SJCRH30 (cell line): ENCODE measurements around the gene CAPN3. TPM values are rescaled to one million over a fixed set of nuclear protein-coding genes. Genes with fewer than 3 reads are reported as not detected.

Experiments
- DNase-seq, 2 experiments: peaks; one replicate each; pipeline ENCODE4 v3.0.0-alpha.2; 2015 to 2020
- H3K27ac ChIP-seq: fragments of 250-450 bp; sonication (Bioruptor Pico); 2 replicates; pipeline ENCODE4 v1.5.1; 2020; ENCODE audit warnings: mild to moderate bottlenecking, moderate library complexity
- H3K27me3 ChIP-seq: fragments of 250-450 bp; sonication (Bioruptor Pico); 2 replicates; pipeline ENCODE4 v1.5.1; 2020; ENCODE audit warnings: mild to moderate bottlenecking, moderate library complexity
- H3K36me3 ChIP-seq: fragments of 250-450 bp; sonication (Bioruptor Pico); 2 replicates; pipeline ENCODE4 v1.5.1; 2020; ENCODE audit warnings: mild to moderate bottlenecking, moderate library complexity
- H3K4me1 ChIP-seq: fragments of 250-450 bp; sonication (Bioruptor Pico); 2 replicates; pipeline ENCODE4 v1.5.1; 2020; ENCODE audit warnings: mild to moderate bottlenecking, moderate library complexity
- H3K4me3 ChIP-seq: fragments of 250-450 bp; sonication (Bioruptor Pico); 2 replicates; pipeline ENCODE4 v1.5.1; 2020; ENCODE audit warnings: mild to moderate bottlenecking, moderate library complexity
- H3K9me3 ChIP-seq: fragments of 250-450 bp; sonication (Bioruptor Pico); replicated peaks from 2 replicates; pipeline ENCODE4 v1.5.1; 2020; ENCODE audit warnings: mild to moderate bottlenecking, moderate library complexity
- total RNA-seq: library from RNA; depleted of rRNA; stranded (reverse); fragments of >200 nt; shearing (Covaris generic); gene quantifications from 2 replicates; pipeline ENCODE4 v1.2.3, GENCODE V29; 2014

CAPN3 gene
- total RNA-seq, 1 experiment from 2014 or later, result 0.59 TPM

GRCh38 chr15:42364529-42364928 lies 5.2 kb downstream of the CAPN3 start:
- no peak overlapping the region for H3K27ac ChIP-seq
- DNase-seq, result peak; percentile 46 to 74

GRCh38 chr15:42365921-42366550 lies 6.7 kb downstream of the CAPN3 start:
- H3K4me3 ChIP-seq, result no peak overlapping the region
- H3K4me1 ChIP-seq, result no peaks in the 10 kb centered on the region
- DNase-seq, result no peak
- no peaks in the 10 kb centered on the region for H3K27me3 ChIP-seq
- no peak overlapping the region for H3K27ac ChIP-seq
- 0 out of 2 replicates have a peak, but pooled peaks cover 12% of the 10 kb centered on the region for H3K9me3 ChIP-seq
- H3K36me3 ChIP-seq, result no peaks in the 10 kb centered on the region

More at GRCh38 chr15:42364529-42364928, 5.2 kb downstream of the CAPN3 start:
- no peaks in the 10 kb centered on the region for H3K36me3 ChIP-seq
- 0 out of 2 replicates have a peak, but pooled peaks cover 12% of the 10 kb centered on the region for H3K9me3 ChIP-seq
- H3K4me1 ChIP-seq, result no peaks in the 10 kb centered on the region
- no peaks in the 10 kb centered on the region for H3K27me3 ChIP-seq
- H3K4me3 ChIP-seq, result no peak overlapping the region

- Histone ChIP-seq H3K27ac (no peak overlapping the region), H3K36me3 (no peaks in the 10 kb centered on the region), H3K4me1 (no peaks in the 10 kb centered on the region), H3K27me3 (no peaks in the 10 kb centered on the region), H3K9me3 (0 out of 2 replicates have a peak, but pooled peaks cover 12% of the 10 kb centered on the region), H3K4me3 (no peak overlapping the region)
- DNase-seq, result no peak
These were observed 7.7 kb downstream of the CAPN3 start for GRCh38 chr15:42367041-42367440.

GRCh38 chr15:42368096-42368495 lies 8.8 kb downstream of the CAPN3 start:
- Histone ChIP-seq H3K36me3 (no peaks in the 10 kb centered on the region), H3K9me3 (0 out of 2 replicates have a peak, but pooled peaks cover 10% of the 10 kb centered on the region)
- DNase-seq, result no peak

GRCh38 chr15:42371096-42371495 lies 11.8 kb downstream of the CAPN3 start:
- Histone ChIP-seq H3K4me3 (no peak overlapping the region), H3K4me1 (no peaks in the 10 kb centered on the region), H3K27ac (no peak overlapping the region), H3K27me3 (no peaks in the 10 kb centered on the region), H3K9me3 (0 out of 2 replicates have a peak, but pooled peaks cover 8% of the 10 kb centered on the region), H3K36me3 (no peaks in the 10 kb centered on the region)
- peak in 1 of 2 experiments; percentile 17 for DNase-seq

More at GRCh38 chr15:42368096-42368495, 8.8 kb downstream of the CAPN3 start:
- Histone ChIP-seq H3K27ac (no peak overlapping the region), H3K4me1 (no peaks in the 10 kb centered on the region), H3K27me3 (no peaks in the 10 kb centered on the region), H3K4me3 (no peak overlapping the region)

- H3K4me1 ChIP-seq, result no peaks in the 10 kb centered on the region
- no peaks in the 10 kb centered on the region for H3K36me3 ChIP-seq
- H3K27ac ChIP-seq, result no peak overlapping the region
- no peaks in the 10 kb centered on the region for H3K27me3 ChIP-seq
- H3K9me3 ChIP-seq, result peaks cover 11% of the 10 kb centered on the region; the same call in 1 of the 2 replicates
- no peak overlapping the region for H3K4me3 ChIP-seq
- DNase-seq, result no peak
These were observed 14.0 kb downstream of the CAPN3 start for GRCh38 chr15:42373274-42373673.

GRCh38 chr15:42373936-42374335 lies 14.6 kb downstream of the CAPN3 start:
- DNase-seq, result no peak

GRCh38 chr15:42374810-42375209 lies 15.5 kb downstream of the CAPN3 start:
- no peaks in the 10 kb centered on the region for H3K4me1 ChIP-seq
- H3K4me3 ChIP-seq, result no peak overlapping the region
- no peaks in the 10 kb centered on the region for H3K27me3 ChIP-seq
- peaks cover 7% of the 10 kb centered on the region; the same call in 1 of the 2 replicates for H3K9me3 ChIP-seq
- no peaks in the 10 kb centered on the region for H3K36me3 ChIP-seq
- no peak for DNase-seq
- H3K27ac ChIP-seq, result no peak overlapping the region

More at GRCh38 chr15:42373936-42374335, 14.6 kb downstream of the CAPN3 start:
- Histone ChIP-seq H3K4me1 (no peaks in the 10 kb centered on the region), H3K9me3 (peaks cover 8% of the 10 kb centered on the region; the same call in 1 of the 2 replicates), H3K27me3 (no peaks in the 10 kb centered on the region), H3K27ac (no peak overlapping the region), H3K36me3 (no peaks in the 10 kb centered on the region), H3K4me3 (no peak overlapping the region)

GRCh38 chr15:42375252-42375651 lies 16.0 kb downstream of the CAPN3 start:
- Histone ChIP-seq H3K27me3 (no peaks in the 10 kb centered on the region), H3K27ac (no peak overlapping the region), H3K9me3 (peaks cover 7% of the 10 kb centered on the region; the same call in 1 of the 2 replicates), H3K4me3 (no peak overlapping the region), H3K36me3 (no peaks in the 10 kb centered on the region), H3K4me1 (no peaks in the 10 kb centered on the region)
- DNase-seq, result no peak

- no peak overlapping the region for H3K4me3 ChIP-seq
- peaks cover 7% of the 10 kb centered on the region; the same call in 1 of the 2 replicates for H3K9me3 ChIP-seq
- DNase-seq, result no peak
- H3K4me1 ChIP-seq, result no peaks in the 10 kb centered on the region
- H3K27ac ChIP-seq, result no peak overlapping the region
- no peaks in the 10 kb centered on the region for H3K27me3 ChIP-seq
- no peaks in the 10 kb centered on the region for H3K36me3 ChIP-seq
These were observed 16.6 kb downstream of the CAPN3 start for GRCh38 chr15:42375941-42376340.

- no peak overlapping the region for H3K27ac ChIP-seq
- no peaks in the 10 kb centered on the region for H3K36me3 ChIP-seq
- H3K9me3 ChIP-seq, result peaks cover 7% of the 10 kb centered on the region; the same call in 1 of the 2 replicates
- no peaks in the 10 kb centered on the region for H3K4me1 ChIP-seq
- H3K27me3 ChIP-seq, result no peaks in the 10 kb centered on the region
- no peak for DNase-seq
- H3K4me3 ChIP-seq, result no peak overlapping the region
These were observed 18.7 kb downstream of the CAPN3 start for GRCh38 chr15:42378011-42378410.

GRCh38 chr15:42384597-42384996 lies 25.3 kb downstream of the CAPN3 start:
- Histone ChIP-seq H3K4me1 (peaks cover 21% of the 10 kb centered on the region), H3K27me3 (no peaks in the 10 kb centered on the region), H3K27ac (no peak overlapping the region), H3K4me3 (no peak overlapping the region), H3K36me3 (no peaks in the 10 kb centered on the region), H3K9me3 (no peaks in the 10 kb centered on the region)
- no peak for DNase-seq

- Histone ChIP-seq H3K27ac (no peak overlapping the region; the same call in 1 of the 2 replicates), H3K4me3 (no peak overlapping the region), H3K9me3 (no peaks in the 10 kb centered on the region), H3K27me3 (no peaks in the 10 kb centered on the region), H3K36me3 (no peaks in the 10 kb centered on the region), H3K4me1 (peaks cover 21% of the 10 kb centered on the region)
- peak; percentile 55 to 75 for DNase-seq
These were observed 26.1 kb downstream of the CAPN3 start for GRCh38 chr15:42385206-42385979.

GRCh38 chr15:42385980-42386700 lies 26.8 kb downstream of the CAPN3 start:
- H3K27ac ChIP-seq, result peak overlapping the region; percentile 31; the same call in 1 of the 2 replicates

More at GRCh38 chr15:42385980-42386700, 26.8 kb downstream of the CAPN3 start:
- Histone ChIP-seq H3K27me3 (no peaks in the 10 kb centered on the region), H3K4me1 (peaks cover 21% of the 10 kb centered on the region), H3K9me3 (no peaks in the 10 kb centered on the region), H3K36me3 (no peaks in the 10 kb centered on the region), H3K4me3 (no peak overlapping the region)
- DNase-seq, result peak; percentile 56 to 68
